Ishikawa (cell line): ENCODE data around the gene CES2.

Experiments
- CEBPB ChIP-seq: IDR thresholded peaks from 2 replicates; pipeline ENCODE4 v1.6.1; 2012
- CREB1 ChIP-seq: IDR thresholded peaks from 2 replicates; pipeline ENCODE4 v1.6.1; 2012; ENCODE audit warnings: low read depth
- EGR1 ChIP-seq: IDR thresholded peaks from 2 replicates; pipeline ENCODE4 v1.6.1; 2012
- EP300 ChIP-seq: IDR thresholded peaks from 2 replicates; pipeline ENCODE4 v1.6.1; 2012; ENCODE audit warnings: borderline replicate concordance
- FOXM1 ChIP-seq: IDR thresholded peaks from 2 replicates; pipeline ENCODE4 v1.6.1; 2012; ENCODE audit warnings: low read depth, borderline replicate concordance
- MAX ChIP-seq: IDR thresholded peaks from 2 replicates; pipeline ENCODE4 v1.6.1; 2012
- NFIC ChIP-seq: IDR thresholded peaks from 2 replicates; pipeline ENCODE4 v1.6.1; 2012
- RAD21 ChIP-seq: IDR thresholded peaks from 2 replicates; pipeline ENCODE4 v1.6.1; 2012; ENCODE audit warnings: low read depth
- TAF1 ChIP-seq: IDR thresholded peaks from 2 replicates; pipeline ENCODE4 v1.6.1; 2012; ENCODE audit warnings: low read depth, mild to moderate bottlenecking
- TCF12 ChIP-seq: IDR thresholded peaks from 2 replicates; pipeline ENCODE4 v1.6.1; 2012; ENCODE audit warnings: low read depth
- TEAD4 ChIP-seq: IDR thresholded peaks from 2 replicates; pipeline ENCODE4 v1.6.1; 2012
- USF1 ChIP-seq: IDR thresholded peaks from 2 replicates; pipeline ENCODE4 v1.6.1; 2012
- YY1 ChIP-seq: IDR thresholded peaks from 2 replicates; pipeline ENCODE4 v1.6.1; 2012; ENCODE audit warnings: low read depth
- ZBTB7A ChIP-seq: IDR thresholded peaks from 2 replicates; pipeline ENCODE4 v1.6.1; 2012; ENCODE audit warnings: low read depth
- TF ChIP-seq, protein P1 (sequence below): IDR thresholded peaks from 2 replicates; pipeline ENCODE4 v1.6.1; 2012; ENCODE audit warnings: low read depth, mild to moderate bottlenecking

The CES2 gene

DNA sequence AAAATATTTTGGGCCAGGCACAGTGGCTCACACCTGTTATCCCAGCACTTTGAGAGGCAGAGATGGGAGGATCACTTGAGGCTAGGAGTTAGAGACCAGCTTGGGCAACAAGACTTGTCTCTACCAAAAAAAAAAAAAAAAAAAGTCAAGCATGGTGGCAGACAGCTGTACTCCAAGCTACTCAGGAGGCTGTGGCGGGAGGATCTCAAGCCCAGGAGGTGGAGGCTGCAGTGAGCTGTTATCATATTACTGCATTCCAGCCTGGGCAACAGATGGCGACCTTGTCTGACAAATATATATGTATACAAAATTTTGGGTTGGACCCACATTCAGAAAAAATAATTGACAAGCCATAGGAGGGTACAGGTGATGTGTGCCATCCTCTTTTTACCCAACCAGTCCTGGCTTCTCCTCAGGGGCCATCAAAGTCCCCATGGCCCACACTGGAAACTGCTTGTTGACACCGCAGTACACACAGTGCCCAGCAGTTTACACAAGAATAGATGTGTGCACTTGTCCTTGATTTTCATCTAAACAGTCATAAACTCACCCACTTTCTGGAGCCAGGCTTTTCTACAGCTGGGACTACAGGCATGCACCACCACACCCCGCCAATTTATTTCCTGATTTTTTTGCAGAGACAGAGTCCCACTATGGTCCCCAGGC lies 1.7 kb downstream of the CES2 start:
- TF ChIP-seq MAX (no peak), TCF12 (no peak), EP300 (no peak), TEAD4 (no peak), TAF1 (no peak), EGR1 (no peak), RAD21 (no peak), ZBTB7A (no peak), CEBPB (no peak), NFIC (no peak), CREB1 (no peak), YY1 (no peak), USF1 (no peak), FOXM1 (no peak)
- TF ChIP-seq, protein P1, sequence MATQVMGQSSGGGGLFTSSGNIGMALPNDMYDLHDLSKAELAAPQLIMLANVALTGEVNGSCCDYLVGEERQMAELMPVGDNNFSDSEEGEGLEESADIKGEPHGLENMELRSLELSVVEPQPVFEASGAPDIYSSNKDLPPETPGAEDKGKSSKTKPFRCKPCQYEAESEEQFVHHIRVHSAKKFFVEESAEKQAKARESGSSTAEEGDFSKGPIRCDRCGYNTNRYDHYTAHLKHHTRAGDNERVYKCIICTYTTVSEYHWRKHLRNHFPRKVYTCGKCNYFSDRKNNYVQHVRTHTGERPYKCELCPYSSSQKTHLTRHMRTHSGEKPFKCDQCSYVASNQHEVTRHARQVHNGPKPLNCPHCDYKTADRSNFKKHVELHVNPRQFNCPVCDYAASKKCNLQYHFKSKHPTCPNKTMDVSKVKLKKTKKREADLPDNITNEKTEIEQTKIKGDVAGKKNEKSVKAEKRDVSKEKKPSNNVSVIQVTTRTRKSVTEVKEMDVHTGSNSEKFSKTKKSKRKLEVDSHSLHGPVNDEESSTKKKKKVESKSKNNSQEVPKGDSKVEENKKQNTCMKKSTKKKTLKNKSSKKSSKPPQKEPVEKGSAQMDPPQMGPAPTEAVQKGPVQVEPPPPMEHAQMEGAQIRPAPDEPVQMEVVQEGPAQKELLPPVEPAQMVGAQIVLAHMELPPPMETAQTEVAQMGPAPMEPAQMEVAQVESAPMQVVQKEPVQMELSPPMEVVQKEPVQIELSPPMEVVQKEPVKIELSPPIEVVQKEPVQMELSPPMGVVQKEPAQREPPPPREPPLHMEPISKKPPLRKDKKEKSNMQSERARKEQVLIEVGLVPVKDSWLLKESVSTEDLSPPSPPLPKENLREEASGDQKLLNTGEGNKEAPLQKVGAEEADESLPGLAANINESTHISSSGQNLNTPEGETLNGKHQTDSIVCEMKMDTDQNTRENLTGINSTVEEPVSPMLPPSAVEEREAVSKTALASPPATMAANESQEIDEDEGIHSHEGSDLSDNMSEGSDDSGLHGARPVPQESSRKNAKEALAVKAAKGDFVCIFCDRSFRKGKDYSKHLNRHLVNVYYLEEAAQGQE = no peak

GRCh38 chr16:66937725-66938337 lies 2.5 kb downstream of the CES2 start:
- TF ChIP-seq EGR1 (no peak), NFIC (no peak), CEBPB (no peak), TAF1 (no peak), MAX (no peak), TCF12 (no peak), ZBTB7A (no peak), FOXM1 (no peak), EP300 (no peak), YY1 (no peak), USF1 (no peak)
- TF ChIP-seq, protein P1 = no peak

GRCh38 chr16:66939366-66939765 lies 4.0 kb downstream of the CES2 start:
- TF ChIP-seq, protein P1 = no peak
- TF ChIP-seq RAD21 = no peak
- TF ChIP-seq YY1 = no peak
- TF ChIP-seq MAX = no peak
- TF ChIP-seq EGR1 = no peak
- TF ChIP-seq NFIC = no peak
- no peak for TF ChIP-seq ZBTB7A
- no peak for TF ChIP-seq FOXM1
- TF ChIP-seq TEAD4 = no peak
- no peak for TF ChIP-seq USF1

GRCh38 chr16:66940236-66940635 lies 4.9 kb downstream of the CES2 start:
- no peak for TF ChIP-seq RAD21
- TF ChIP-seq ZBTB7A = no peak
- TF ChIP-seq TAF1 = no peak
- no peak for TF ChIP-seq TEAD4
- TF ChIP-seq, protein P1 = no peak
- no peak for TF ChIP-seq MAX
- TF ChIP-seq NFIC = no peak
- no peak for TF ChIP-seq CEBPB
- no peak for TF ChIP-seq USF1
- TF ChIP-seq EP300 = no peak
- TF ChIP-seq EGR1 = no peak
- TF ChIP-seq FOXM1 = no peak
- no peak for TF ChIP-seq TCF12
